Gastroesophageal sphincter (tissue), 4 donors: Measurements from ENCODE around the gene PACS1. TPM values are rescaled to one million over a fixed set of nuclear protein-coding genes. Genes with fewer than 3 reads are reported as not detected.

Experiments used
- ATAC-seq: fragments of 150-250 bp; one replicate; pipeline ENCODE4 v1.9.1; 2016; ENCODE audit warnings: mild to moderate bottlenecking, moderate library complexity
- H3K27ac ChIP-seq, 4 donors: fragments of 200-600 bp; sonication (generic) in 3 of 4; 1 replicate in 3 of 4; 2 replicates in 1 of 4; pipeline ENCODE4 v1.5.1; 2016 to 2019
- H3K27me3 ChIP-seq: fragments of 200-600 bp; sonication (generic); one replicate; pipeline ENCODE4 v1.5.1; 2019
- H3K36me3 ChIP-seq, 2 donors: fragments of 200-600 bp; sonication (generic); one replicate each; pipeline ENCODE4 v1.5.1; 2019; ENCODE audit warnings: control low read depth in 1 of 2
- H3K4me1 ChIP-seq, 3 donors: fragments of 200-600 bp; sonication (generic); 1 replicate in 2 of 3; 2 replicates in 1 of 3; pipeline ENCODE4 v1.5.1; 2016 to 2019; ENCODE audit warnings: control low read depth in 2 of 3
- H3K4me3 ChIP-seq, 2 donors: fragments of 200-600 bp; sonication (generic); one replicate each; pipeline ENCODE4 v1.5.1; 2019; ENCODE audit warnings: mild to moderate bottlenecking in 1 of 2, moderate library complexity in 1 of 2
- H3K9me3 ChIP-seq, 3 donors: fragments of 200-600 bp; sonication (generic); one replicate each; pipeline ENCODE4 v1.5.1; 2017 to 2019; ENCODE audit warnings: control low read depth in 2 of 3
- CTCF ChIP-seq, 4 experiments: fragments of 200-600 bp in 2 of 4; fragments of 450-650 bp in 2 of 4; sonication (generic) in 1 of 4; IDR thresholded peaks; one replicate each; pipeline ENCODE4 v1.5.1; 2017 to 2019; ENCODE audit warnings: antibody characterized with exemption in 4 of 4, mild to moderate bottlenecking in 2 of 4, moderate library complexity in 2 of 4
- EP300 ChIP-seq: sonication (generic); formaldehyde crosslinking; IDR thresholded peaks from one replicate; pipeline ENCODE4 v1.6.1; 2017; ENCODE audit warnings: antibody characterized with exemption, mild to moderate bottlenecking
- POLR2A ChIP-seq, 2 donors: fragments of 450-650 bp; IDR thresholded peaks; one replicate each; pipeline ENCODE4 v1.6.1; 2017; ENCODE audit warnings: antibody characterized with exemption in 2 of 2, mild to moderate bottlenecking in 2 of 2, moderate library complexity in 1 of 2
- POLR2AphosphoS5 ChIP-seq: sonication (generic); formaldehyde crosslinking; IDR thresholded peaks from one replicate; pipeline ENCODE4 v1.6.1; 2017; ENCODE audit warnings: antibody characterized with exemption
- WGBS, 2 donors: methylation state at CpG; one replicate each; pipeline ENCODE4 v1.1.5; 2018; ENCODE audit warnings: low coverage in 1 of 2; 5-methylcytosine and 5-hydroxymethylcytosine counted together
- total RNA-seq, 4 donors: library from RNA; depleted of rRNA; stranded (reverse); fragments of >200 nt; gene quantifications; one replicate each; pipeline ENCODE4 v1.1.0, GENCODE V29; 2016

PACS1 gene
- total RNA-seq, 4 donors from 2014 or later: 32.7 to 81.8 (median 38.2) TPM

GRCh38 chr11:66268244-66268951 is 198.3 kb downstream of the PACS1 start, which contains the start of gene RAB1B:
Gene RAB1B (plus strand): TSS chr11:66268639. CDS start chr11:66268680, 41 bp downstream.
- WGBS, 2 donors: 0 to 1% methylated on average over 7 to 20 of the region's 64 CpGs
- Histone ChIP-seq H3K27ac (peak within 1 kb of the TSS; percentile 91 to 100 (median 96)), H3K9me3 (no peaks in the 10 kb centered on the region), H3K4me1 (peaks cover 0 to 54% (median 22%) of the 10 kb centered on the region in 3 donors), H3K36me3 (peaks cover 0 to 56% of the 10 kb centered on the region in 2 donors), H3K4me3 (peak within 1 kb of the TSS; percentile 72 to 89), H3K27me3 (no peaks in the 10 kb centered on the region)
- TF ChIP-seq EP300 (no peak), POLR2AphosphoS5 (peak; percentile 88), POLR2A (IDR thresholded peaks at IDR 0.05) (peak; percentile 39 to 55), CTCF (IDR thresholded peaks at IDR 0.05) (no peak)
- ATAC-seq: peak; percentile 91

- Histone ChIP-seq H3K9me3 (no peaks in the 10 kb centered on the region), H3K27me3 (no peaks in the 10 kb centered on the region), H3K4me1 (peaks cover 0 to 54% (median 22%) of the 10 kb centered on the region in 3 donors), H3K36me3 (peaks cover 0 to 56% of the 10 kb centered on the region in 2 donors), H3K4me3 (peak overlapping the region; percentile 72 to 89), H3K27ac (peak overlapping the region; percentile 91 to 100 (median 96))
- 4 to 7% methylated on average over 10 to 18 of the region's 32 CpGs for WGBS, 2 donors
- TF ChIP-seq EP300 (no peak), CTCF (IDR thresholded peaks at IDR 0.05) (peak in 1 of 4 experiments; percentile 8), POLR2AphosphoS5 (no peak)
- ATAC-seq: no peak
These were observed 199.2 kb downstream of the PACS1 start for GRCh38 chr11:66268952-66269905.

GRCh38 chr11:66271816-66272215 is 201.7 kb downstream of the PACS1 start:
- Histone ChIP-seq H3K4me1 (peaks cover 0 to 36% (median 16%) of the 10 kb centered on the region in 3 donors), H3K27me3 (no peaks in the 10 kb centered on the region), H3K27ac (no peak overlapping the region), H3K4me3 (no peak overlapping the region), H3K36me3 (peaks cover 0 to 62% of the 10 kb centered on the region in 2 donors), H3K9me3 (no peaks in the 10 kb centered on the region)
- ATAC-seq: no peak
- TF ChIP-seq EP300: no peak
- no peak for TF ChIP-seq POLR2AphosphoS5
- no peak for TF ChIP-seq CTCF (IDR thresholded peaks at IDR 0.05)
- TF ChIP-seq POLR2A (IDR thresholded peaks at IDR 0.05): no peak
- 75% methylated on average over 5 of the region's 7 CpGs; no CpG with 5 or more reads in 1 of the 2 donors for WGBS, 2 donors

GRCh38 chr11:66272596-66272995 is 202.5 kb downstream of the PACS1 start:
- H3K36me3 ChIP-seq: peaks cover 0 to 66% of the 10 kb centered on the region in 2 donors
- 86% methylated on average over 1 of the region's 2 CpGs; no CpG with 5 or more reads in 1 of the 2 donors for WGBS, 2 donors
- no peak overlapping the region for H3K4me3 ChIP-seq

More at GRCh38 chr11:66272596-66272995, 202.5 kb downstream of the PACS1 start:
- ATAC-seq: no peak
- TF ChIP-seq POLR2A (IDR thresholded peaks at IDR 0.05) (no peak), EP300 (no peak), POLR2AphosphoS5 (no peak), CTCF (IDR thresholded peaks at IDR 0.05) (no peak)
- Histone ChIP-seq H3K27ac (no peak overlapping the region), H3K27me3 (no peaks in the 10 kb centered on the region), H3K9me3 (no peaks in the 10 kb centered on the region), H3K4me1 (peaks cover 0 to 35% (median 15%) of the 10 kb centered on the region in 3 donors)
